H9 (cell line): ENCODE results near the gene FHIT. TPM values are rescaled to one million over a fixed set of nuclear protein-coding genes. Genes with fewer than 3 reads are reported as not detected.

Experiments used
- DNase-seq: peaks from one replicate; pipeline ENCODE4 v3.0.0-alpha.2; 2017
- H2AFZ ChIP-seq: one replicate; pipeline ENCODE4 v1.6.1; 2013; ENCODE audit warnings: mild to moderate bottlenecking, low read length, control low read depth, moderate library complexity
- H2AK5ac ChIP-seq: 2 replicates; pipeline ENCODE4 v1.6.1; 2013; ENCODE audit warnings: low read length, control low read depth, mixed read lengths; ENCODE audit not compliant: insufficient read length
- H2BK120ac ChIP-seq: one replicate; pipeline ENCODE4 v1.6.1; 2013; ENCODE audit warnings: low read depth, mild to moderate bottlenecking, low read length, control low read depth, inconsistent platforms; ENCODE audit not compliant: poor library complexity, severe bottlenecking
- H2BK12ac ChIP-seq: 2 replicates; pipeline ENCODE4 v1.6.1; 2013; ENCODE audit warnings: low read length, control low read depth, mixed read lengths, low read depth; ENCODE audit not compliant: insufficient read length
- H2BK15ac ChIP-seq: 2 replicates; pipeline ENCODE4 v1.6.1; 2013; ENCODE audit warnings: low read depth, low read length, control low read depth
- H2BK20ac ChIP-seq: one replicate; pipeline ENCODE4 v1.6.1; 2013; ENCODE audit warnings: low read depth, mild to moderate bottlenecking, low read length, control low read depth, inconsistent platforms; ENCODE audit not compliant: poor library complexity, severe bottlenecking
- H2BK5ac ChIP-seq: 2 replicates; pipeline ENCODE4 v1.6.1; 2013; ENCODE audit warnings: low read length, control low read depth, mixed read lengths; ENCODE audit not compliant: insufficient read length
- H3K14ac ChIP-seq: 2 replicates; pipeline ENCODE4 v1.6.1; 2013; ENCODE audit warnings: low read length, control low read depth; ENCODE audit not compliant: insufficient read depth
- H3K18ac ChIP-seq: 2 replicates; pipeline ENCODE4 v1.6.1; 2013; ENCODE audit warnings: low read depth, mild to moderate bottlenecking, mixed read lengths, low read length, control low read depth; ENCODE audit not compliant: insufficient read length
- H3K23ac ChIP-seq: 2 replicates; pipeline ENCODE4 v1.6.1; 2013; ENCODE audit warnings: low read length, control low read depth, mixed read lengths, low read depth; ENCODE audit not compliant: insufficient read length
- H3K23me2 ChIP-seq: 2 replicates; pipeline ENCODE4 v1.6.1; 2013; ENCODE audit warnings: low read depth, mild to moderate bottlenecking, mixed read lengths, low read length, control low read depth; ENCODE audit not compliant: insufficient read length, poor library complexity, severe bottlenecking
- H3K27ac ChIP-seq: 2 replicates; pipeline ENCODE4 v1.5.1; 2013; ENCODE audit warnings: low read length, control low read depth, mixed read lengths, low read depth; ENCODE audit not compliant: insufficient read length
- H3K27me3 ChIP-seq: 2 replicates; pipeline ENCODE4 v1.6.1; 2013; ENCODE audit warnings: low read length, control low read depth, inconsistent platforms; ENCODE audit not compliant: insufficient read depth
- H3K4ac ChIP-seq: 2 replicates; pipeline ENCODE4 v1.6.1; 2013; ENCODE audit warnings: low read depth, mild to moderate bottlenecking, control low read depth, inconsistent platforms, low read length, moderate library complexity
- H3K4me1 ChIP-seq: 2 replicates; pipeline ENCODE4 v1.6.1; 2013; ENCODE audit warnings: low read length, control low read depth, inconsistent platforms; ENCODE audit not compliant: insufficient read depth
- H3K4me2 ChIP-seq: 2 replicates; pipeline ENCODE4 v1.6.1; 2013; ENCODE audit warnings: low read length, control low read depth, mixed read lengths; ENCODE audit not compliant: insufficient read length, insufficient read depth
- H3K56ac ChIP-seq: 2 replicates; pipeline ENCODE4 v1.6.1; 2013; ENCODE audit warnings: low read depth, mild to moderate bottlenecking, mixed read lengths, low read length, control low read depth; ENCODE audit not compliant: insufficient read length
- H3K79me1 ChIP-seq: 2 replicates; pipeline ENCODE4 v1.6.1; 2013; ENCODE audit warnings: low read depth, mild to moderate bottlenecking, moderate library complexity, low read length, control low read depth, inconsistent platforms; ENCODE audit not compliant: insufficient read depth, poor library complexity, severe bottlenecking
- H3K79me2 ChIP-seq: 2 replicates; pipeline ENCODE4 v1.6.1; 2013; ENCODE audit warnings: low read length, control low read depth, inconsistent platforms; ENCODE audit not compliant: insufficient read depth
- H3K9ac ChIP-seq: 2 replicates; pipeline ENCODE4 v1.6.1; 2013; ENCODE audit warnings: low read length, control low read depth, mixed read lengths; ENCODE audit not compliant: insufficient read length; ENCODE audit errors: extremely low read depth
- H3K9me3 ChIP-seq: one replicate; pipeline ENCODE4 v1.6.1; 2013; ENCODE audit warnings: low read depth, low read length, inconsistent platforms; ENCODE audit not compliant: control insufficient read depth
- H3T11ph ChIP-seq: one replicate; pipeline ENCODE4 v1.6.1; 2013; ENCODE audit warnings: mild to moderate bottlenecking, low read length, control low read depth, inconsistent platforms
- H4K20me1 ChIP-seq: one replicate; pipeline ENCODE4 v1.6.1; 2013; ENCODE audit not compliant: control insufficient read depth, insufficient read length, insufficient read depth
- H4K5ac ChIP-seq: 2 replicates; pipeline ENCODE4 v1.6.1; 2013; ENCODE audit warnings: low read depth, mild to moderate bottlenecking, mixed read lengths, low read length, control low read depth; ENCODE audit not compliant: insufficient read length
- H4K8ac ChIP-seq: replicated peaks from 2 replicates; pipeline ENCODE4 v1.6.1; 2013; ENCODE audit warnings: low read length, control low read depth, mixed read lengths, low read depth; ENCODE audit not compliant: insufficient read length
- H4K91ac ChIP-seq: 2 replicates; pipeline ENCODE4 v1.6.1; 2013; ENCODE audit warnings: low read depth, mild to moderate bottlenecking, moderate library complexity, mixed read lengths, low read length, control low read depth; ENCODE audit not compliant: insufficient read length
- H3K27ac Mint-ChIP-seq, 3 experiments: 2 replicates in 2 of 3; 3 replicates in 1 of 3; pipeline ENCODE4 v1.8.0; 2020 to 2021; ENCODE audit warnings: mixed read lengths in 3 of 3, mild to moderate bottlenecking in 1 of 3, moderate library complexity in 1 of 3
- H3K27me3 Mint-ChIP-seq: 2 replicates; pipeline ENCODE4 v1.8.0; 2021; ENCODE audit warnings: low read depth, mild to moderate bottlenecking, moderate library complexity, mixed read lengths
- H3K36me3 Mint-ChIP-seq, 3 experiments: 2 replicates in 2 of 3; 3 replicates in 1 of 3; pipeline ENCODE4 v1.8.0; 2020 to 2021; ENCODE audit warnings: low read depth in 3 of 3, mixed read lengths in 3 of 3; ENCODE audit not compliant: insufficient read depth in 1 of 3
- H3K4me1 Mint-ChIP-seq, 2 experiments: 2 replicates each; pipeline ENCODE4 v1.8.0; 2020; ENCODE audit warnings: mixed read lengths in 2 of 2
- H3K4me3 Mint-ChIP-seq, 2 experiments: 2 replicates in 1 of 2; 3 replicates in 1 of 2; pipeline ENCODE4 v1.8.0; 2020 to 2021; ENCODE audit warnings: mild to moderate bottlenecking in 2 of 2, mixed read lengths in 2 of 2, moderate library complexity in 1 of 2
- H3K9me3 Mint-ChIP-seq, 2 experiments: 2 replicates in 1 of 2; 3 replicates in 1 of 2; pipeline ENCODE4 v1.8.0; 2020; ENCODE audit warnings: mild to moderate bottlenecking in 2 of 2, mixed read lengths in 2 of 2, moderate library complexity in 1 of 2
- WGBS: extraction: QIAGEN DNeasy Blood & Tissue Kit; methylation state at CpG from one replicate; pipeline ENCODE4 v1.1.7; 2013; ENCODE audit warnings: missing lambda C conversion rate, low lambda C conversion rate, mixed read lengths; ENCODE audit not compliant: insufficient read length; ENCODE audit errors: extremely low coverage; 5-methylcytosine and 5-hydroxymethylcytosine counted together
- total RNA-seq: library from RNA; stranded (reverse); gene quantifications from 2 replicates; pipeline ENCODE4 v1.2.1, GENCODE V29; 2021
- TF ChIP-seq, protein P1 (sequence below): fragments of 200-600 bp; sonication (generic); conservative IDR thresholded peaks from 3 replicates; pipeline ENCODE4 v1.8.0; 2021; ENCODE audit warnings: antibody characterized with exemption, mild to moderate bottlenecking

FHIT gene
- total RNA-seq, 1 experiment from 2014 or later = 3.0 TPM

DNA sequence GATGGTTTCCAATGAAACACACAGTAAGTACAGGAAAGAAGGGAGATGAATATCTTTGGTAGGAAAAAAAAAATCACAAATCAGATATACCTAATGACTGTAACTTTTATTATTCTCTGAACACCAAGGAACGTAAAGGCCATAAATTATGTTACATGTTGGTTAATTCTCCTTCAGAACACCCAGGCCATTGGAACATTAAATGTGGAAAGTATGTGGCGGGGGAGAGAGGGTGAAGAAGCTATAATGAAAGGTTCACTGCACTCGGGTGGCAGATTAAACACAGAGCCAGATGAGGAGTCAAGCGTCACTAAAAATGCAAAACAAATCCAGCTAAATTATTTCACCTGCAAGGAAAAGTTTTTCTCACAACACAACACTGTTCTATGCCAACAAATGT is 193.8 kb downstream of the FHIT start:
- no peak for DNase-seq
- no peaks in the 10 kb centered on the region for H3K79me2 ChIP-seq
- TF ChIP-seq, protein P1, sequence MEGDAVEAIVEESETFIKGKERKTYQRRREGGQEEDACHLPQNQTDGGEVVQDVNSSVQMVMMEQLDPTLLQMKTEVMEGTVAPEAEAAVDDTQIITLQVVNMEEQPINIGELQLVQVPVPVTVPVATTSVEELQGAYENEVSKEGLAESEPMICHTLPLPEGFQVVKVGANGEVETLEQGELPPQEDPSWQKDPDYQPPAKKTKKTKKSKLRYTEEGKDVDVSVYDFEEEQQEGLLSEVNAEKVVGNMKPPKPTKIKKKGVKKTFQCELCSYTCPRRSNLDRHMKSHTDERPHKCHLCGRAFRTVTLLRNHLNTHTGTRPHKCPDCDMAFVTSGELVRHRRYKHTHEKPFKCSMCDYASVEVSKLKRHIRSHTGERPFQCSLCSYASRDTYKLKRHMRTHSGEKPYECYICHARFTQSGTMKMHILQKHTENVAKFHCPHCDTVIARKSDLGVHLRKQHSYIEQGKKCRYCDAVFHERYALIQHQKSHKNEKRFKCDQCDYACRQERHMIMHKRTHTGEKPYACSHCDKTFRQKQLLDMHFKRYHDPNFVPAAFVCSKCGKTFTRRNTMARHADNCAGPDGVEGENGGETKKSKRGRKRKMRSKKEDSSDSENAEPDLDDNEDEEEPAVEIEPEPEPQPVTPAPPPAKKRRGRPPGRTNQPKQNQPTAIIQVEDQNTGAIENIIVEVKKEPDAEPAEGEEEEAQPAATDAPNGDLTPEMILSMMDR = no peak
- H3K9ac ChIP-seq = no peak overlapping the region
- H4K5ac ChIP-seq = no peak overlapping the region
- H3K23me2 ChIP-seq = no peaks in the 10 kb centered on the region
- H3K23ac ChIP-seq = no peak overlapping the region
- H2BK15ac ChIP-seq = no peak overlapping the region
- H3K79me1 ChIP-seq = no peaks in the 10 kb centered on the region
- no peaks in the 10 kb centered on the region for H3K9me3 Mint-ChIP-seq
- no peak overlapping the region for H3K27ac Mint-ChIP-seq
- no peak overlapping the region for H2AFZ ChIP-seq
- H2AK5ac ChIP-seq = no peak overlapping the region
- no peak overlapping the region for H3K56ac ChIP-seq
- H2BK120ac ChIP-seq = no peak overlapping the region
- H3K14ac ChIP-seq = no peak overlapping the region
- H3K4me2 ChIP-seq = no peak overlapping the region
- H4K8ac ChIP-seq = no peak overlapping the region
- no peaks in the 10 kb centered on the region for H4K20me1 ChIP-seq
- H2BK5ac ChIP-seq = no peak overlapping the region
- H2BK12ac ChIP-seq = no peak overlapping the region
- no peak overlapping the region for H3K4ac ChIP-seq
- H3K9me3 ChIP-seq = no peaks in the 10 kb centered on the region
- H4K91ac ChIP-seq = no peak overlapping the region
- no CpG with 5 or more reads among the region's 4 CpGs for WGBS
- H3K4me1 ChIP-seq = no peaks in the 10 kb centered on the region
- H3K36me3 Mint-ChIP-seq = no peaks in the 10 kb centered on the region
- peaks cover 2% of the 10 kb centered on the region; the same call in 1 of the 2 replicates for H3K27me3 Mint-ChIP-seq
- H3T11ph ChIP-seq = no peak overlapping the region
- H3K27ac ChIP-seq = no peak overlapping the region
- H3K4me3 Mint-ChIP-seq = no peak overlapping the region
- H3K27me3 ChIP-seq = no peaks in the 10 kb centered on the region
- no peak overlapping the region for H2BK20ac ChIP-seq
- H3K18ac ChIP-seq = no peak overlapping the region
- peaks cover 16 to 18% of the 10 kb centered on the region in 2 experiments for H3K4me1 Mint-ChIP-seq
